Measurements from ENCODE around the gene CANT1.
A peak's percentile ranks its signal among the peaks of the same experiment; 100 is the strongest.
"Not testable (repeated sequence)": the region's sequence is repeated elsewhere in the genome, so short reads cannot be mapped to it uniquely, and the experiment has no call there.

Gene CANT1

DNA sequence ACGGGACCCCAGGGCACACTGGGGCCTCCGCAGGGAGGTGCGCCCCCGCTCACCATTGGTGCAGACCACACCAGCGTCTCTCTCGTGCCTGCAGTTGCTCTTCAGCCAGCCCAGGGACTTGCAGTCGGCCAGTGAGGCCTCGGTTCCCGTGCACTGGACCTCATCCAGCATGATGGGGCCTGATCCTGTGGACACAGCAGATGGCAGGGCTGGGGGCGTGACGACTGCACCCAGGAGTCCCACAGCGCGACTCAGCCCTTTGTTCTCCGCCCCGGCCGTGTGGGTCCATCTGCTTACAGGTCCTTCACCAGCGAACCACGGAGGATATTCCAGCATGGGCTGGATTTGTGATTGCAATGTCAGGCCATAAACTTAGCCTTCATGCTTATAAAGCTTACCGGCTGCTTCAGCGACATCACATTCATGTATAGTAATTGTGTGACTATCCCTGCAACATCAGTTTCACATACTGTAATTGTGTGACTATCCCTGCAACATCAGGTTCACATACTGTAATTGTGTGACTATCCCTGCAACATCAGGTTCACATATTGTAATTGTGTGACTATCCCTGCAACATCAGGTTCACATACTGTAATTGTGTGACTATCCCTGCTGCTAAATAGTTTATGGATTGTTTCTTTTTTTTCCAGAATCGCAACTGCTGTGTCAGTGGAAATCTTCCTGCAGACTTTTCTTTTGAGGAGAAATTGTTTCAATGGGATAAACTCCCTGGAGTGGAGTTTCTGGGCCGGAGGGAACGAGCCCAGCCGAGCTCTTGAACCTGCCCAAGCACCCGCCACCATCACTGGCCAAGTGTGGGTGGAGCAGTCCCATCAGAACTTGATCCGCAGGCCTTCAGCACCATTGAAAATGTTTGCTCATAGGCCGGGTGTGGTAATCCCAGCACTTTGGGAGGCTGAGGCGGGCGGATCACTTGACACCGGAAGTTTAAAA lies 34.7 kb downstream of the CANT1 start:
- peak; percentile 58 for DNase-seq

DNA sequence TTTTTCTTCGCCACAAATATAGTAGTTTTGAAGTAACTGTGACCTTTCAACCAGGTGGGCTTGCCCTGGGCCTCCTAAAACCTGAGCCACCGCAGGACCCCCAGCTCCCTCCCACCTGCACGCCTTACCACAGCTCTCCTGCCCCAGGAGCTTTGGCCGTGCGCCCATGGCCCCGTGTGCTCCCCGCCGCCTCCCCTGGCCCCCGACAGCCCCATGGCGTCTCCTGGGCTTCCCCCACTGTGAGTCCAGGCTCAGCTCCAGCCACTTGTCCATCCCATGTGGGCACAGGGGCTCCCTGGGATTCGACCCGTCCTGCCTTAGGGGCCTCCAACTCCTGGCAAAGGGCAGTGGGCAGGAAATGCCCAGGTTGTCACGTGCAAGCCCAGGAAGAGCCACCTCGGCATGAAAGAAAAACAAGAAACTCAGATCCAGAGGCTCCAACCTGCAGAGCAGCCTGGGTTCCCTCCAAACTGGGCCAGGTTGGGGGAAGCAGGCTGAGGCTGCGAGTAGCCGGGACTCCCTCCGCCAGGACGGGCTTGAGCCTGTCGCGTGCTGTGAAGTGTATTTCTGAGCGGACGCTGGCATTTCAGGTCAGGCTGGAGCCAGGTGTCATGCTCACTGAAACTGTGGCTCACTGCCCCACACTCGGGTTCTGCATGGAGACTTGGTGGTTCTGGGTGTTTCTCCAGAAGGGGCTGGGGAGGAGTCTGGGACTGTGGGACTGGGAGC lies 35.6 kb downstream of the CANT1 start:
- no peak for DNase-seq

DNA sequence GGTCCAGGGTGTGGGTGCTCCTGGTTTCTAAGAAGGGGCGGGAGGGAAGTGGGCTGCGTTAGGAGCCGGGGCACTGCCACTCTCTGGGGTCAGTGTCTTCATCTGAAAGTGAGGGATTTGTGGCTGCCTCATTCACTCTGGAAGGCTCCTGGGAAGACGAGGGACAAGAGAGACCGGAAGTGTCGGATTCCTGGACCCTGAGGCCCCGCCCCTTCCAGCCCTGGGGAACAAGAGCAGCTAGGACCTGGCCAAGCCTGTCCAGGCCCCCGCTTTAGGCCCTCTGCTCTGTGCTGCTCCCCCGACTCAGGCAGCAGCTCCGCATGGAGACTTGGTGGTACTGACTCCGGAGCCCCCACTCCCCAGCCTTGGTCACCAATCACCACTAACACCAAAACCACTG lies 36.4 kb downstream of the CANT1 start:
- DNase-seq, result no peak

DNA sequence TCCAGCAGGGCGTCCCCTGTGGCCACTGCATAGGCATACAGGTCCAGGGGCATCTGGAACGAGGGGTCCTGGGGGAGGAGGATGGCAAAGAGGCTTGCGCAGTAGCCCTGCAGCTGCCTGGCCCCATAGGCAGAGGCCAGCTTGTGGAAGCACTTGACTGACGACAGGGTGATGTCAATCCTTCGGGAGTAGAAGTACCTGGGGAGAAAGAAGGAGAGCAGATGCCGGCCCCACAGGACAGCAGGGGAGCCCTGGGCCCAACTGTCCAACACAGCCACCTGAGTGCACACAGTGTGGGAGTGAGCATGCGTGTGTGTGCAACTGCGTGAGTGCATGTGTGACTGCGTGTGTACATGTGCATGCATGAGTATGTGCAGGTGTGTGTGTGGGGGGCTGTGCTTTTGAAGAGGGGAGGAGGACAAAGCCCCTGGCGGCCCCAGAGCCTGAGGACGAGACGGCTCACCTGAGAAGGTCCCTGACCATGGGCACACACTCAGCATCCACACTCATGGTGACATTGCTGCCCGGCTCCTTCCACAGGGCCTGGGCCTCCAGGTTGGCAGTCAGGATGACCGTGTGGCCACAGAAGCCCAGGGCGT lies 37.0 kb downstream of the CANT1 start:
- no peak for DNase-seq

DNA sequence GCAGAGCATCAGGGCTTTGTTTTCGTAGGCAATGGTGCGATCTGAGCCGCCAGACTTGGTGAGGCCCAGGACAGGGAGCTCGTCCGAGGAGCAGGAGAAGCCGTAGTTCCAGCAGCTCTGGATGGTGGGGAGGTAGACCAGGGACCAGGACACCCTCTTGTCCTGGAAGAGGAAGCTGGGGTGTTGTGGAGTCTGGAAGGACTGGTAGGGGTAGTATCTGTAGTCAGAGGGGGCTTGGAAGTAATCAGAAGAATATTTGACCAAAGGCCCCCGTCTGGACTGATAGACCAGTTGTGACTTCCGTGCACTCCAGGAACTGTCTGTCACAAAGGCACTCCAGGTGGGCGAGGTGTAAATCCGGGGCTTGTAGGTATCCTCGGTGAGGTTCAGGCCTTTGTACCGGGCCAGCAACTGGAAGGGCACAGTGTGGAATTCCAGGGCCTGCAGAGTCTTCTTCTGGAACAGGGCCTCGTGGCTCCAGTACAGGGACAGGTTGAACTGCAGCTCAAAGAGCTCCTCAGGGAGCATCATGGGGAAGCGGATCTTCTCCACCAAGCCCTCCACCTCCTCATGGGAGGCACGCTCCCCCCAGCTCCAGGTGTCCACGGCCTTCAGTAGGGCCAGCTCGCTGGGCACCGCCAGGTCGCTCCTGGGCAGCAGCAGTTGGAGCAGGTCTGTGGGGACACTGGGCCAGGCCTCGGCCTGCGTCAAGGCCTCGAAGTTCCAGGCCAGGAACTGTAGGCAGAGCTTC lies 37.6 kb downstream of the CANT1 start:
- no peak for DNase-seq

DNA sequence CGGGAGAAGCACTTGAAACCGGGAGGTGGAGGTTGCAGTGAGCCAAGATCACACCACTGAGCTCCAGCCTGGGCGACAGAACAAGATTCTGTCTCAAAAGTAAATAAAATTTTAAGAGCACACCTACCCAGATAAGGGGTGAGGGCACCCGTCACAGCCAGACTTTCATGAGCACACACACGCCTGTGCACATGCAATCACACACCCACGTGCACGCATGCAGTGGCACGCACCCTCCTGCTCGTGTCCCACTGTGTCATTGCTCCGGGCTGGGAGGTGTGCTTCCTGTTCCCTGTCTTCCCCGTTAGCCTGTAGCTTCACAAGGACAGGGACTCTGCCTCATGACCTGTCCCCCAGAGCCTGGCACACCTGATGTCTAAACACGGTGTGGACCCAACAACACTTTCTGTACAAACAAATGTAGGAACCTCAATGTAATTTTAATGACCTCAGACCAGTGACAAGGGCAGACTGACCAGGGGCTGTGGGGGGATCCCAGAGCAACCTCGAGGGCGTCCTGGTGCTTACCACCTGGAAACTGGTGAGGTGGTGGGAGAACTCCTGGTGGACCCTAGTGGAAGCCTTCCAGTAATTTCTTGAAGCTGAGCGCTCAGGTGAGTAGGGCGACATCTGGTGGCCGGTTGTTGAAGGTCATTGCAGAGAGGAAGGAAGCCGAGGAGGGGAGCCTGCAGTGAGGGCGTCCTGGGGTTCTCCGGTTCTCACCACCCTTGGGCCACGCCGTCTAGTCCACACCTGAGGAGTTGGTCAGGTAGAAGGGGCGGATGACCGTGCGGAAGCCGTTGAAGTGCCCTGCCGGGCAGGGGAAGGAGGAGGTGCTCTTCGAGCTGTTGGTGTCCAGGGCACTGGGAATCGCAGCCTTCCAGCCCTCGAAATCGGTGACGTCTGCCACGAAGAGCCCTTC lies 38.5 kb downstream of the CANT1 start:
- peak; percentile 53 for DNase-seq

GRCh38 chr17:78969865-78970264 lies 39.7 kb downstream of the CANT1 start:
- no peak for DNase-seq

- no peak for DNase-seq
Observed at GRCh38 chr17:78967782-78968362, 41.7 kb downstream of the CANT1 start.

GRCh38 chr17:78966910-78967600 lies 42.5 kb downstream of the CANT1 start:
- no peak for DNase-seq

GRCh38 chr17:78966123-78966813 lies 43.3 kb downstream of the CANT1 start:
- DNase-seq, result no peak

GRCh38 chr17:78965491-78965924 lies 44.1 kb downstream of the CANT1 start:
- DNase-seq, result peak; percentile 42

DNA sequence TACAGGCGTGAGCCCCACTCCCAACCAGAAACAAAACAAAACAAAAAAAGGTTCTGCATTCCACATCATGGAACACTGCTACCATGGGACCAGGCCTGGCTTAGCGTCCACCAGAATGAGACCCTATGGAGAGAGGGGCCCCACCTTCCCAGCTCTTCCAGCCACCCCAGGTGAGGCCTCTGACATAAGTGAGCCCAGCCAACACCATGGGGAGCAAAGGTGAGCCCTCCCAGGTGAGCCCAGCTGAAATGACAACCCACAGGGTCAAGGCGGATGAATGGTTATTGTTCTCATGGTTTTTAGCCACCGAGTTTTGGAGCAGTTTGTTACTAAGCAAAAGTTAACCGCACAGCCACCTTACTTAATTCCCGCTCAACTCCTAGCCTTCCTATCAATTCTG lies 46.2 kb downstream of the CANT1 start:
- DNase-seq, result no peak

DNA sequence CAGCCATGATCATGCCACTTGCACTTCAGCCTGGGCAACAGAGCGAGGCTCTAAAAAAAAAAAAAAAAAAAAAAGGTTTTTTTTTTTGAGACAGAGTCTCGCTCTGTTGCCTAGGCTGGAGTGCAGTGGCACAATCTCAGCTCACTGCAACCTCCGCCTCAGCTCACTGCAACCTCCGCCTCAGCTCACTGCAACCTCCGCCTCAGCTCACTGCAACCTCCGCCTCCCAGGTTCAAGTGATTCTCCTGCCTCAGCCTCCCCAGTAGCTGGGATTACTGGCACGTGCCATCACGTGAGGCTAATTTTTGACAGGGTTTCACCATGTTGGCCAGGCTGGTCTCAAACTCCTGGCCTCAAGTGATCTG lies 46.6 kb downstream of the CANT1 start:
- not testable (repeated sequence) for DNase-seq

GRCh38 chr17:78962345-78962983 lies 47.1 kb downstream of the CANT1 start:
- DNase-seq, result no peak

DNA sequence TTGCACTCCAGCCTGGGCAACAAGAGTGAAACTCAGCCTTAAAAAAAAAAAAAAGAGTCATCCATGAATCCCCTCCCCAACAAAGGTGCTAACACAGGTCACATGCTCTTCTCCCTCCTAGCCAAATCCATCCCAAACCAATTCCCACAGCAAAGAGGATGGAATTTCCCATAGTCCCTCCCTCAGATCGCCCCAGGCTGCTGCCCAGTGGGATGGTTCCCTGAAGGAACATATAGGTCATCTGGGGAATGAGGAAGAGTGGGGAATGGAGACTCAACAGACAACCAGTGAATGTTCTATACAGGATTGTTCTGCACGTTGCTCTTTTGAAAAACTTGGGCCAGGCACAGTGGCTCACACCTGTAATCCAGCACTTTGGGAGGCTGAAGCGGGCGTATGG lies 48.0 kb downstream of the CANT1 start:
- no peak for DNase-seq

DNA sequence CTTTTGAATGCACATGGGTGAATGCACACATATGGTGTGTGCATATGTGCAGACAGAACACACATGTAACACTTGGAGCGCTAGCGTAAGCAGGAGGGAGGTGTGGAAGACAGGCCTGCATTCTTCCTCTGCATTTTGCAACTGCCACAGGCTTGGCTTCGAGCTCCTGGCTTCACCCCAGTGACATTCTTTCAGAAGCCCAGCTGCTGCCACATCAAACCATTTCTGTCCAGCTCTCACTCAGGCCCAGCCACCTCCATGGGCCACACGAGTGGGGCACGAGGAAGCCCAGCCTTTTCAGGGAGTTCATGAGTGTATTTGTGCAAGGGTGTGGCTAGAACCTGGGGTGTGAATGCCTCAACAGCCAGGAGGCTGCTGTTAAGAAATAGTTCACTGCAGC lies 48.6 kb downstream of the CANT1 start:
- no peak for DNase-seq

GRCh38 chr17:78959803-78960202 lies 49.8 kb downstream of the CANT1 start:
- no peak for DNase-seq

DNA sequence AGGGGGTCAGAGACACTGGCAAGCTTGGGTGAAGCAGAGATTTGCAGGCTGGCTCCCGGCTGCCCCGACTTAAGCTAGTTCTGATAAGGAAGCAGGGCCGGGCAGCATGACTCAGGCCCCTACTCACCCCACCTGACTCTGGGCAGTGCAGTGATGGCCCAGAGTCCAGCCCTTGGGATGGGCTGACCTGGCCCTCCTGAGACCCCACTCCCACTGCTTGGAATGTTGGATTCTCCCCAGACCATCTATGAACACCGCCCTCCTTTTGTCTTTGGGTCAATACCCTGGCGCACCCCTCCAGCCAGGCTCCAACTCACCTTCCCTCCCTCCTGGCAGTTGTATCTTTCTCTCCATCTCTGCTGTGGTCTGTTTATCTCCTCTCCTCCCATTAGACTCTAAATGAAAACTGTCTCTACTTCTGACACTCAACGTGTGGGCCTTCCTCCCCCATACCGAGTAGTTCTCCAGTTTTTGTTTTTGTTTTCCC lies 50.9 kb downstream of the CANT1 start:
- no peak for DNase-seq

DNA sequence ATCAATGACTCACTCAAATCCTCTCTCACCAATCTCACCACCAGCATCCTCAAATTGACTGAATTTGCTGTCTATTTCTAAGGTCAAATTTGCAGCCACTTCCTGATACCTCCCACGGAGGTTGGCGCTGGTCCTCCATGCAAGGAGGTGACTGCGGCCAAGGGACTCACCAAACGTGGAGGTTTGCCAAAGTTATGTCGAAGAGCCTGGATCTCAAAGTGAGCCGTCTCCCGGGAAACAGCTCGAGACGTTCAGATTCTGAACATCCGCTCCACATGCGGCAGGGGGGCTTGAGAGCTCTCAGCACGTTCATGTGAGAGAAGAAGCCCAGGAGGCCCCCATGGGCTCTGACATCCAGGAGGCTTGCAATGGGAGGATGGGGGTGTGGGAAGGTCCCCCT lies 52.4 kb downstream of the CANT1 start:
- no peak for DNase-seq

DNA sequence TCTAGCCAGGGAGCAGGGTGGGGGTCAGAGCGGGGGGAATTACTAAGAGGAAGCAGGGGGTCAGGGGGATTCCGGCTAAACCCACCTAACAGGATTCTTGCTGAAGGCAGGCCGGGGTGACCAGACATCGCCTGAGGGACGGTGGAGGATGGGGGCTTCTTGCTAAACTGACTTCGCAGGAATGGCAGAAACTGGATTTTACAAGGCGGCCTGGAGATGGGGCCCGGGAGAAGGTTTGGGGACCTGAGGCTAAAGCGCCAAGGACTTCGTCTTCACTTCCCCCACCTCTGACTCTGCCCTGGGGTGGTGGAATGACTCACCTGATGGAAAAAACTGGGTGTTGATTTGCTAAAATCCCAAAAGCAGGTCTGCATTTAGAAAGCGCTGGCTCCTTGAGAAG lies 53.3 kb downstream of the CANT1 start:
- no peak for DNase-seq
